IMR-90 (cell line): ENCODE results near the gene SCN4A. TPM values are rescaled to one million over a fixed set of nuclear protein-coding genes. Genes with fewer than 3 reads are reported as not detected.

Experiments used
- ATAC-seq: fragments of 200-7000 bp; cut with Tn5 transposase; 2 replicates; pipeline ENCODE4 v1.9.1; 2020; ENCODE audit warnings: low read depth, mild to moderate bottlenecking, moderate library complexity
- BruUV-seq: library from RNA; stranded (reverse); fragments of 400-500 nt; replicated peaks from 2 replicates; lab custom pipeline; 2021; lab: Mats Ljungman, UMichigan
- CTCF ChIA-PET: fragments of 300-600 bp; formaldehyde crosslinking; extraction: SDS; loops from one replicate; lab custom pipeline; 2021; ENCODE audit warnings: antibody characterized with exemption; lab: Yijun Ruan, JAX
- POLR2A ChIA-PET: fragments of 300-600 bp; sonication (Branson Sonifier 250); formaldehyde crosslinking; loops from one replicate; lab custom pipeline; 2022; ENCODE audit warnings: antibody characterized with exemption; ENCODE audit not compliant: unreplicated experiment; lab: Charles Lee
- DNase-seq: peaks from one replicate; pipeline ENCODE4 v3.0.0; 2013
- H2AFZ ChIP-seq: replicated peaks from 2 replicates; pipeline ENCODE3; 2013; ENCODE audit warnings: low read length, mild to moderate bottlenecking; ENCODE audit not compliant: poor library complexity
- H2AK5ac ChIP-seq: 2 replicates; pipeline ENCODE4 v1.6.1; 2013; ENCODE audit warnings: low read depth, low read length, inconsistent platforms
- H2AK9ac ChIP-seq: replicated peaks from 2 replicates; pipeline ENCODE3; 2013; ENCODE audit warnings: mild to moderate bottlenecking, low read depth, low read length, moderate library complexity; ENCODE audit not compliant: poor library complexity
- H2BK120ac ChIP-seq: 2 replicates; pipeline ENCODE4 v1.6.1; 2013; ENCODE audit warnings: low read depth, low read length, inconsistent platforms
- H2BK15ac ChIP-seq: 3 replicates; pipeline ENCODE4 v1.6.1; 2013; ENCODE audit warnings: low read depth, low read length, inconsistent platforms
- H2BK20ac ChIP-seq: 2 replicates; pipeline ENCODE4 v1.6.1; 2013; ENCODE audit warnings: low read depth, mild to moderate bottlenecking, inconsistent platforms, low read length, moderate library complexity
- H2BK5ac ChIP-seq: 2 replicates; pipeline ENCODE4 v1.6.1; 2013; ENCODE audit warnings: mild to moderate bottlenecking, low read depth, low read length, inconsistent platforms; ENCODE audit not compliant: poor library complexity, severe bottlenecking
- H3K14ac ChIP-seq: replicated peaks from 2 replicates; pipeline ENCODE4 v1.6.1; 2013; ENCODE audit warnings: low read depth, low read length, inconsistent platforms
- H3K18ac ChIP-seq: 2 replicates; pipeline ENCODE4 v1.6.1; 2013; ENCODE audit warnings: low read depth, low read length, control low read depth
- H3K23ac ChIP-seq: 2 replicates; pipeline ENCODE4 v1.6.1; 2013; ENCODE audit warnings: low read depth, low read length, inconsistent platforms
- H3K27ac ChIP-seq: 2 replicates; pipeline ENCODE4 v1.5.1; 2013; ENCODE audit warnings: mild to moderate bottlenecking, control low read depth, low read length; ENCODE audit not compliant: insufficient read depth
- H3K27me3 ChIP-seq: 2 replicates; pipeline ENCODE4 v1.6.1; 2013; ENCODE audit warnings: low read length; ENCODE audit not compliant: control insufficient read depth, insufficient read depth
- H3K36me3 ChIP-seq: 2 replicates; pipeline ENCODE4 v1.6.1; 2013; ENCODE audit warnings: low read length, mixed read lengths; ENCODE audit not compliant: control insufficient read depth, insufficient read depth
- H3K4ac ChIP-seq: 2 replicates; pipeline ENCODE4 v1.6.1; 2013; ENCODE audit warnings: low read depth, low read length, inconsistent platforms
- H3K4me1 ChIP-seq: 2 replicates; pipeline ENCODE4 v1.6.1; 2013; ENCODE audit warnings: low read length, mixed read lengths; ENCODE audit not compliant: control insufficient read depth, insufficient read depth
- H3K4me2 ChIP-seq: 2 replicates; pipeline ENCODE4 v1.6.1; 2013; ENCODE audit warnings: low read depth, mild to moderate bottlenecking, control low read depth, low read length, moderate library complexity
- H3K4me3 ChIP-seq: 2 replicates; pipeline ENCODE4 v1.5.1; 2013; ENCODE audit warnings: low read depth, mild to moderate bottlenecking, control low read depth, low read length, moderate library complexity; ENCODE audit not compliant: insufficient read depth
- H3K56ac ChIP-seq: 2 replicates; pipeline ENCODE4 v1.6.1; 2013; ENCODE audit warnings: low read length, inconsistent platforms; ENCODE audit not compliant: insufficient read depth; ENCODE audit errors: extremely low read depth
- H3K79me1 ChIP-seq, 2 experiments: 2 replicates each; pipeline ENCODE4 v1.6.1; 2013; ENCODE audit warnings: low read length in 2 of 2, inconsistent platforms in 1 of 2, low read depth in 1 of 2
- H3K9ac ChIP-seq: 2 replicates; pipeline ENCODE4 v1.6.1; 2013; ENCODE audit warnings: low read depth, low read length, control low read depth
- H3K9me1 ChIP-seq: 2 replicates; pipeline ENCODE4 v1.6.1; 2013; ENCODE audit warnings: low read length, inconsistent platforms; ENCODE audit not compliant: insufficient read depth
- H3K9me3 ChIP-seq: 2 replicates; pipeline ENCODE4 v1.6.1; 2013; ENCODE audit warnings: low read length; ENCODE audit not compliant: control insufficient read depth, insufficient read depth
- H4K20me1 ChIP-seq: 2 replicates; pipeline ENCODE4 v1.6.1; 2013; ENCODE audit warnings: low read length, inconsistent platforms; ENCODE audit not compliant: insufficient read depth
- H4K5ac ChIP-seq: 2 replicates; pipeline ENCODE4 v1.6.1; 2013; ENCODE audit warnings: mild to moderate bottlenecking, low read depth, low read length, control low read depth
- H4K8ac ChIP-seq, 2 experiments: 2 replicates each; pipeline ENCODE4 v1.6.1; 2013; ENCODE audit warnings: low read depth in 2 of 2, low read length in 2 of 2, control low read depth in 1 of 2, inconsistent platforms in 1 of 2
- H4K91ac ChIP-seq: 2 replicates; pipeline ENCODE4 v1.6.1; 2013; ENCODE audit warnings: low read depth, low read length, inconsistent platforms; ENCODE audit not compliant: insufficient read depth
- BHLHE40 ChIP-seq: fragments of 150-350 bp; IDR thresholded peaks from 2 replicates; pipeline ENCODE4 v1.6.1; 2016; ENCODE audit warnings: mild to moderate bottlenecking, low read depth, low read length
- MAFK ChIP-seq: IDR thresholded peaks from 2 replicates; pipeline ENCODE4 v1.6.1; 2012; ENCODE audit warnings: low read depth, low read length, improper control_type of control experiment
- MAZ ChIP-seq: IDR thresholded peaks from 2 replicates; pipeline ENCODE4 v1.6.1; 2012; ENCODE audit warnings: low read depth, mild to moderate bottlenecking, low read length, improper control_type of control experiment, moderate library complexity, borderline replicate concordance
- RCOR1 ChIP-seq: IDR thresholded peaks from 2 replicates; pipeline ENCODE4 v1.6.1; 2012; ENCODE audit warnings: mild to moderate bottlenecking, low read length, improper control_type of control experiment; ENCODE audit not compliant: insufficient replicate concordance
- WGBS, 2 experiments: methylation state at CpG; one replicate each; pipeline versions ENCODE4 v1.1.5 to v1.1.7; 2013; ENCODE audit warnings: missing lambda C conversion rate in 2 of 2; ENCODE audit not compliant: insufficient read length in 1 of 2; ENCODE audit errors: extremely low coverage in 2 of 2; 5-methylcytosine and 5-hydroxymethylcytosine counted together
- dilution Hi-C: fragments of 300-500 bp; cut with HindIII; formaldehyde crosslinking; loops from one replicate; pipeline ENCODE4 v1.14.3; 2018; ENCODE audit warnings: low sequenced_read_pairs; ENCODE audit not compliant: unreplicated experiment
- in situ Hi-C: fragments of 300-500 bp; cut with MboI; formaldehyde crosslinking; loops from 3 replicates; pipeline ENCODE4 v1.14.3; 2019; ENCODE audit warnings: low sequenced_read_pairs, inconsistent platforms, mixed read lengths
- intact Hi-C: fragments of 100-400 bp; cut with micrococcal nuclease; formaldehyde crosslinking; loops from 2 replicates; pipeline ENCODE4 v1.10.0; 2022
- polyA plus RNA-seq, 3 experiments: library from polyadenylated mRNA; depleted of rRNA; stranded (reverse); fragments of >200 nt; gene quantifications; 2 replicates each; pipeline ENCODE4 v1.2.3, GENCODE V29; 2012; ENCODE audit warnings: low replicate concordance in 1 of 3
- total RNA-seq: library from RNA; depleted of rRNA; stranded (reverse); fragments of >200 nt; gene quantifications from 2 replicates; pipeline ENCODE4 v1.2.3, GENCODE V29; 2012
- TF ChIP-seq, protein P1 (sequence below): fragments of 150-350 bp; IDR thresholded peaks from 2 replicates; pipeline ENCODE4 v1.6.1; 2016; ENCODE audit warnings: low read depth, mild to moderate bottlenecking, low read length, moderate library complexity, borderline replicate concordance

Gene SCN4A
- total and polyA plus RNA-seq, 2 of the 4 experiments (the other 2 are of a cell fraction) = not detected

DNA sequence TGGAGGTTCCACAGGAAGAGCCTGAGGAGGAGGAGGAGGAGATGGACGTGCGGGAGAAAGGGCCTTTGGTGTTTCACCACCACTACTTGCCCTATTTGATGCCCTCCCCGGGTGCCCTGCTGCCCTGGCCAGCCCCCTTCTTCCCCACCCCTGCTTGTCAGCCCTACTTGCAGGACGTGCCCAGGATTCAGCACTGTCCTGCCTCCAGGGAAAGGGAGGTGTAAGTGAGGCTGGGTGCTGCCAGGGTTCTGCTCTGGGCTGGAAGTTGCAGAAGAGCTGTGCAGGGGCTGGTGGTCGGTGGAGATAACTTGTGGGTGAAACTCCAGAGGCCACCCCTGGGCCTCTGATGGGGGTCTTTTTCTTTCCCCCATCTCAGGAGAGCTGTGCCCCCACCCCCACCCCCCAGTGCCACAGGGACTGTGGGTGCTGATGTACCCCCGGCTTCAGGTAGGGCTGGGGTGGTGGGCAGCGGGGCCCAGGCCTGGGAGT, 28.4 kb upstream of the SCN4A start:
- Histone ChIP-seq H3K27me3 (peaks cover 40% of the 10 kb centered on the region), H4K5ac (no peak overlapping the region), H3K9ac (no peak overlapping the region), H3K4me2 (no peak overlapping the region), H3K27ac (no peak overlapping the region), H4K8ac (no peak overlapping the region), H2AK5ac (no peak overlapping the region), H3K79me1 (no peaks in the 10 kb centered on the region), H2BK5ac (no peak overlapping the region), H4K20me1 (no peaks in the 10 kb centered on the region), H3K23ac (no peak overlapping the region), H3K4me3 (no peak overlapping the region), H3K36me3 (no peaks in the 10 kb centered on the region), H3K56ac (no peak overlapping the region), H3K14ac (no peak overlapping the region), H3K9me3 (no peaks in the 10 kb centered on the region), H3K18ac (no peak overlapping the region), H4K91ac (no peak overlapping the region), H3K4me1 (no peaks in the 10 kb centered on the region; the same call in 1 of the 2 replicates), H2AK9ac (no peak overlapping the region), H2AFZ (no peak overlapping the region), H3K4ac (no peak overlapping the region), H2BK120ac (no peak overlapping the region), H3K9me1 (peaks cover 9% of the 10 kb centered on the region), H2BK15ac (no peak overlapping the region), H2BK20ac (no peak overlapping the region)
- DNase-seq = no peak
- TF ChIP-seq BHLHE40 = no peak
- TF ChIP-seq MAFK = no peak
- no peak for TF ChIP-seq MAZ
- TF ChIP-seq RCOR1 = no peak
- TF ChIP-seq, protein P1, sequence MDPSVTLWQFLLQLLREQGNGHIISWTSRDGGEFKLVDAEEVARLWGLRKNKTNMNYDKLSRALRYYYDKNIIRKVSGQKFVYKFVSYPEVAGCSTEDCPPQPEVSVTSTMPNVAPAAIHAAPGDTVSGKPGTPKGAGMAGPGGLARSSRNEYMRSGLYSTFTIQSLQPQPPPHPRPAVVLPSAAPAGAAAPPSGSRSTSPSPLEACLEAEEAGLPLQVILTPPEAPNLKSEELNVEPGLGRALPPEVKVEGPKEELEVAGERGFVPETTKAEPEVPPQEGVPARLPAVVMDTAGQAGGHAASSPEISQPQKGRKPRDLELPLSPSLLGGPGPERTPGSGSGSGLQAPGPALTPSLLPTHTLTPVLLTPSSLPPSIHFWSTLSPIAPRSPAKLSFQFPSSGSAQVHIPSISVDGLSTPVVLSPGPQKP = no peak
- POLR2A ChIA-PET = no interaction called here
- no peak for ATAC-seq
- intact Hi-C loops (no loop called here), in situ Hi-C loops (no loop called here), dilution Hi-C loops (no loop called here)
- no CpG with 5 or more reads among the region's 7 CpGs for WGBS, 2 experiments
- BruUV-seq = no TSS peak
- CTCF ChIA-PET = no interaction called here
